LNCAP (cell line): Measurements from ENCODE around the gene C2orf81.

ENCODE experiments used
- TF ChIP-seq, protein P1 (sequence below): fragments of 450-650 bp; IDR thresholded peaks from 2 replicates; pipeline ENCODE4 v1.5.1; 2017; ENCODE audit warnings: mild to moderate bottlenecking

The C2orf81 gene

GRCh38 chr2:74371421-74371820 is 50.0 kb downstream of the C2orf81 start:
- TF ChIP-seq, protein P1, sequence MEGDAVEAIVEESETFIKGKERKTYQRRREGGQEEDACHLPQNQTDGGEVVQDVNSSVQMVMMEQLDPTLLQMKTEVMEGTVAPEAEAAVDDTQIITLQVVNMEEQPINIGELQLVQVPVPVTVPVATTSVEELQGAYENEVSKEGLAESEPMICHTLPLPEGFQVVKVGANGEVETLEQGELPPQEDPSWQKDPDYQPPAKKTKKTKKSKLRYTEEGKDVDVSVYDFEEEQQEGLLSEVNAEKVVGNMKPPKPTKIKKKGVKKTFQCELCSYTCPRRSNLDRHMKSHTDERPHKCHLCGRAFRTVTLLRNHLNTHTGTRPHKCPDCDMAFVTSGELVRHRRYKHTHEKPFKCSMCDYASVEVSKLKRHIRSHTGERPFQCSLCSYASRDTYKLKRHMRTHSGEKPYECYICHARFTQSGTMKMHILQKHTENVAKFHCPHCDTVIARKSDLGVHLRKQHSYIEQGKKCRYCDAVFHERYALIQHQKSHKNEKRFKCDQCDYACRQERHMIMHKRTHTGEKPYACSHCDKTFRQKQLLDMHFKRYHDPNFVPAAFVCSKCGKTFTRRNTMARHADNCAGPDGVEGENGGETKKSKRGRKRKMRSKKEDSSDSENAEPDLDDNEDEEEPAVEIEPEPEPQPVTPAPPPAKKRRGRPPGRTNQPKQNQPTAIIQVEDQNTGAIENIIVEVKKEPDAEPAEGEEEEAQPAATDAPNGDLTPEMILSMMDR, result no peak

DNA sequence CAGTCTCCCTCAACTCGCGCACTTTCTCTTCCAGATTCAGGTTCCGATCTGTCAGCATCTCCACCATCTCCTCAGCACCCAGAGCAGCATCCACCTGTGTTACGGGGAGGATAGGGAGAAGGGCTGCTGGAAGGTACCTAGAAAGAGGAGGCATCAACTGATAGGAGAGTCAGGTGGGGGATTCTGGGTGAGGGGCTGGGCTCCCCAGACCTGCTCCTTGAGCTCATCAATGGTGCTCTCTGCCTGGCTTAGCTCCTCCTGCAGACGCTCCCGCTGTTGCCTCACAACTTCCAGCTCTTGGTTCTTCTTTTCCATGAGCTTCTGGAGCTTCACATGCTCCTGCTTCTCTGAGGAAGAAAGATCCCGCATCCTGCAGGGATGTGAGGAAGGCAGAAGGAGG is 51.4 kb downstream of the C2orf81 start:
- TF ChIP-seq, protein P1, result no peak

- TF ChIP-seq, protein P1, result no peak
These were observed 52.9 kb downstream of the C2orf81 start for GRCh38 chr2:74368499-74368898.

DNA sequence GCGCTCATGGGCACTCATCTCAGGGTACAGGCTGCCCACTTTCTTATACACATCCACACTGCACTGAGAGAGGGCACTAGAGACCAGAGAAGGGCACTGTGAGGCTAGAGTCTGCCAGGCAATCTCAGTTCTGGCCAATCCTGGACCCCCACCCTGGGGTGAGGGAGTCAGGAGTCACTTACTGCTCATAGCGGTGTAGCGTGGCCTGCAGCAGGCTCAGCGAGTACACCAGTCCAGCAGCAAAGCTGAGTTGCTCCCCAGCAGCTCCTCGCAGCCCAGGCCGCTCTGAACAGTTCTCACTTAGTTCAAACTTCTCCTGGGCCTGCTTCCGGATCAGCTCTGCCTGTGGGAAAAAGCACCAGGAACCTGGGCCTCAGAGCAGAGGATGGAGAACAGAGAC is 53.6 kb downstream of the C2orf81 start:
- TF ChIP-seq, protein P1, result no peak

DNA sequence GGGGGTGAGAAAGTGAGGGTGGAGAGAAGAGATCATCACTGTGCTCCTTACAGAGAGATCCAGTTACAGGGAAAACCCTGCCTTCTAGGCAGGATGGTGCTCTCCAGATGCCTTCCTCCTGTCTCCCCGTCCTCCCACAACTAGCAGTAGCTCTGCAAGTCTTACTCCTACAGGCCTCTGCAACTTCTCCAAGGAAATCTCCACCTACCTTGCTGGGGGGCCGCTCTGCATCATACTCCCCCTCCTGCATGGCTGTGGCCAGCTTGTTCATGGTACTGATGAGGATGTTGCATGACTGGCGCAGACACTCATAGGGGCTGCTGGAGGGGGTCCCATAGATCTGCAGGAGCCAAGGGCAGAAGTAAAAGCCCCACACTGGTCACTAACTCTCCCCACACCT is 55.4 kb downstream of the C2orf81 start:
- TF ChIP-seq, protein P1, result no peak

DNA sequence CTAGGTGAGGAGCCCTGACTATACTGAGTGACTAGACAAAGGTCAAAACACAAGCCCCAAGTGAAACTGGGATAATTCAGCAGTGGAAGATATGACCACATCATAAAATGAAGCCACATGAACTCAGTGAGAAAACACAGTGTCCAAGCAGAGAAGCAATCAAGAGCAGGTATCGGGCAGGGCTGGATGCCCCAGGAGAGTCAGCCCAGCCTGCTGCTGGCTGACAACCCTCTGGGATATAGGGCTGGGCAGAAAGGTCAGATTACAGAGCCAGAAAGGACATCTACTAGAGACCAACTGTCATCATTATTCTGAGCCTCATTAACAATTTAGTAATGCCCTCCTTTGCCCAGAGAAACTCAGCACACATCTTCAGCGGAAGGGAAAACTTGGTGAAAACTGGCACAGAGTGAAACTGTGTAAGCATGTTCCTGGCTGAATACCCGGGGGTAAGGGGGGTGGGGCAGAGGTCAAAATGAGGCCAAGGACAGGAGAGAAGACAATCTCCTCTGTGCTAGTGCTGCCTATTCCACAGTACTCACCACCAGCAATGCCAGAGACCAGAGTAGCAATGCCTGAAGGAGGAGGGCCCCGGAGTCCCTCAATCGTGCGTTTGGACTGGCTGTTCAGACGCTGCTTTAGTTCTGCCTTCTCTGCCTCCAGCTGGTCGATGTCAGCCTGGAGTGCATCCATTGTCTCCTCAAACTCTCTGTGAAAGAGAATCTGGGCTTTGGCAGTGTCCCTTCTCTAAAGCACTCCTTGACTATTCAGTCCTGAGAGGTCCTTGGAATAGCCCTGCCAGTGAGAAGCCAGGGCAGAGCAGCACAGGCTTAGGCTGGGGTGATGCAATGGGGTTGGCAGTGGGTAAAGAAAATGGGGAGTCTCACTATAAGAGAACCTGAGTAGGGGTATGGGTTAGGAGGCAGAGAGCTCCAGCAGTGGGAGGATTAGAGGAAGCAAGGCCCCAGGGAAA is 56.6 kb downstream of the C2orf81 start:
- TF ChIP-seq, protein P1, result no peak
